ENCODE results near the gene SLC6A2. TPM values are rescaled to one million over a fixed set of nuclear protein-coding genes. Genes with fewer than 3 reads are reported as not detected.

The SLC6A2 gene
- total RNA-seq, 4 donors from 2014 or later = 0.47 to 0.48 TPM; not detected in 2

DNA sequence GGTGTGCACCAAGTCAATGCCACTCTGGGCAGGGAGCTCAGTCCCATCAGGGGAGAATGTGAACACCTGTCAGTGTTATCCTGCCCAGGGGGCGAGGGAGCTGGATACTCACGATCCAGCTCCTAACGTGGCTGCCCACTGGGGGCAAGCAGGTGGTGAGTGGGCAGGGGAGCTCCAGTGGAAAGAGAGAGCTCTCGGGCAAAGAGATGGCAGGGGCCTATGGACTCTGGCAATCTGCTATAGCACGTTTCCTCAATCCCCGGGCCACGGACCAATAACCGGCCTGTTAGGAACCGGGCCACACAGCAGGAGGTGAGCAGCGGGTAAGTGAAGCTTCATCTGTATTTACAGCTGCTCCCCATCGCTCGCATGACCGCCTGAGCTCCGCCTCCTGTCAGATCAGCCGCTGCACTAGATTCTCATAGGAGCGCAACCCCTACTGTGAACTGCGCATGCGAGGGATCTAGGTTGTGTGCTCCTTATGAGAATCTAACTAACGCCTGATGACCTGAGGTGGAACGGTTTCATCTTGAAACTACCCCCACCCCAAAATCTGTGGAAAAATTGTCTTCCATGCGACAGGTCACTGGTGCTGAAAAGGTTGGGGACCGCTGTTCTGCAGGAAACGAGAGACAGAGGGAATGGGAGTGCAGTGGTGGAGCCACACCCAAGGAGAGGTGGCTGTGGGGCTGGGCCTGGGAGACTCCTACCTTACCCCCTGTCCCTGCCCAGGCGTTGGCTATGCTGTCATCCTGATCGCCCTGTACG is 15.6 kb downstream of the SLC6A2 start:
- DNase-seq (ENCODE audit: low spot score) (no peak), ATAC-seq (ENCODE audit: low FRiP score) (no peak)
- no peak for TF ChIP-seq CTCF (IDR thresholded peaks at IDR 0.05)

GRCh38 chr16:55671974-55672280 is 16.1 kb downstream of the SLC6A2 start:
- DNase-seq (ENCODE audit: low spot score) = no peak
- ATAC-seq (ENCODE audit: low FRiP score) = no peak
- TF ChIP-seq CTCF (IDR thresholded peaks at IDR 0.05) = no peak

GRCh38 chr16:55672471-55672870 is 16.7 kb downstream of the SLC6A2 start:
- DNase-seq (ENCODE audit: low spot score) (no peak), ATAC-seq (ENCODE audit: low FRiP score) (no peak)
- TF ChIP-seq CTCF (IDR thresholded peaks at IDR 0.05) = no peak

DNA sequence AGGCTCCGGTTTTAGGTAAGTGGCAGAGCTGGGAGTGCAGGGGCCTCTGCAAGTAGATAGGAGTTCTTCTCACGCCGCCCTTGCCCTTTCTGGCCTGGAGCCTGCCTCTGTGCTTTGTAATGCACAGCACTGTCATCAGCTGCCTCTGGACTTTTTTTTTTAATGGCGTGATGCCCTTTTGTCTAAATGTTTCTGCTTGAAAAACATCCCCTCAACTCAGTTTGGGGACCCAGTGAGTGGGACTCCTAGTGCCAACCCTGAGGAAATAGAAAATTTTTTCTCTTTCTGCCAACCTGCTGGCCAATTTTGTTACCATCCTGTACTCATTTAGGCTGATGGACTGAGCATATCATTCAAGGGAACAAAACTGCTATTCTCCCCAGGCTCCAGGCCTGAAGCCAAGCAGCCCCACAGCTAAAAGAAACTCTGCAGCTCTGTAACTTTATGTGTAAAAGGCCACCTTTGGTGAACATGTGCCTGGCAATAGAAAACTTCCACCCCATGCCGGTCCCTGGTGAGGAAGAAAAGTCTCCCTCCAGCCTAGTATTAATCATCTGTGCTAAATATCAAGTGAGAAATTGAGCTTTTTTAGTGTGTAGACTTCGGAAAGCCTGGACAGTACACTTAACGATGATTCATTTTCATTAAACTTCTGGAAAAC is 22.5 kb downstream of the SLC6A2 start:
- ATAC-seq (ENCODE audit: low FRiP score) = no peak
- DNase-seq (ENCODE audit: low spot score) = no peak

GRCh38 chr16:55682086-55682485 is 26.3 kb downstream of the SLC6A2 start:
- ATAC-seq (ENCODE audit: low FRiP score) (no peak), DNase-seq (ENCODE audit: low spot score) (no peak)
- no peak for TF ChIP-seq CTCF (IDR thresholded peaks at IDR 0.05)

More for the DNA sequence above, 22.5 kb downstream of the SLC6A2 start:
- TF ChIP-seq CTCF (IDR thresholded peaks at IDR 0.05) = no peak

DNA sequence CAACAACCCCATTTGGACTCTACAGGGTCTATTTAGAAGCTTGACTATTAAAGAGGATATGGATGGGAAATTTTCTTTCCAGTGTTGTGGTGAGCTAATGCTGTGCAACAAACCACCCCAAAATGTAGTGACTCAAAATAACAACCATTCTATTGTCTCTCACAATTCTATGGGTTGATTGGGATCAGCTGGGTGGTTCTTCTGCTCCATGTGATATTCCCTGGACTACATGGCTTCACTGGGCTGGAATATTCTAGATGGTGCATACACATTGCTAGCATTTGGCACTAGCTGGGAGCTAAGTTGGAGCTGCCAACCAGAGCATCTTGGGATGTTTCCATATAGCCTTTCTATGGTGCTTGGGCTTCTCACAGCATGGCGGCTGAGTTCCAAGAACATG is 30.2 kb downstream of the SLC6A2 start:
- no peak for TF ChIP-seq CTCF (IDR thresholded peaks at IDR 0.05)
- no peak for ATAC-seq (ENCODE audit: low FRiP score)
- DNase-seq (ENCODE audit: low spot score) = no peak

- DNase-seq (ENCODE audit: low spot score) (no peak), ATAC-seq (ENCODE audit: low FRiP score) (no peak)
- no peak for TF ChIP-seq CTCF (IDR thresholded peaks at IDR 0.05)
Measured at GRCh38 chr16:55686671-55687070, 30.9 kb downstream of the SLC6A2 start.
